ENCODE data around the gene MYEOV.

The MYEOV gene

DNA sequence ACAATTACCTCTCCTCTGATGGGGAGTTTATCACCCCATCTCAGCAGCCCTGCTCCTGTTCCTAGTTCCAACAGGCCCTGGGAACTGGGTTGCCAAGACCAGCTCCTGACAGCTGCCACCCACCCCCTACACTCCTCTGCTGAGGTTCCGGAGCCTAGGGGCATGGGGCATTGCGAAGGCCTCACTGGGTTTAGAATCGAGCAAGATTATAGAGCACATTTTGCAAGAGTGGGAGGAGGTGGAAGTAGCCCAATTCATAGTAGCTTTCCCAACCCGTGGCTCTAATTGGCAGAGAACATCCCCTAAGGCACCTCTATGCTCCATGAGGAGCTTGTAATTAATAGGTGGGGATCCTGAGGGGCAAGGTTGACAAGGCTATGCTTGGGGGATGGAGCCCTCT lies 23.0 kb downstream of the MYEOV start:
- DNase-seq (ENCODE audit: low read depth in 2 of 2): no peak

DNA sequence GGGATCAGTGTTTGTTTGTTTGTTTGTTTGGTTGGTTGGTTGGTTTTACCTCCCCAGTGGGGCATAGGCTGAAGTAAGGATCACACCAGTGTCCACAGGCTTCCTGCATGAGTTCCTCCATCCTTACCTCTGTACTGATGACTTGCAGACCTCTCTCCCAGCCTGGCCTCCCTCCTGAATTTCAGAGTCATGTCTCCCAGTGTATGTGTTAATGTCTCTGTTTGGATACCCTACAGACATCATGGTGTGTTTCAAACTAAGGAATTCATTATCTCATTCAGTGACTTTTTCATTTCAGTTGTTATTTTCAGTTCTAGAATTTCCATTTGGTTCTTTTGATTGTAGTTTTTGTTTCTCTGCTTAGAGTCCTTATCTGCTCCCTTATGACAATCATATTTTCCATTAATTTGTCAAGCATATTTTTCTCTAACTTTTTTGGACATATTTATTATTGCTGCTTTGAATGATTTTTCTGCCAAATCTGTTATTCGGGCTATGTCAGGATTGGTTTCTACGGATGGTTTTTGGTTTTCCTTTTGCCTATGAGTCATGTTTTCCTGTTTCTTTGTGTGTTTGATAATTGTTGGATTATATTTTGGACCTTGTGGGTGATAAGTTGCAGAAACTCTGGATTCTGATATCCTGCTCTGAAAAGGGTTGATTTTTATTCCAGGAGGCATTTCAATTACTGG lies 23.6 kb downstream of the MYEOV start:
- DNase-seq (ENCODE audit: low read depth in 2 of 2): no peak

DNA sequence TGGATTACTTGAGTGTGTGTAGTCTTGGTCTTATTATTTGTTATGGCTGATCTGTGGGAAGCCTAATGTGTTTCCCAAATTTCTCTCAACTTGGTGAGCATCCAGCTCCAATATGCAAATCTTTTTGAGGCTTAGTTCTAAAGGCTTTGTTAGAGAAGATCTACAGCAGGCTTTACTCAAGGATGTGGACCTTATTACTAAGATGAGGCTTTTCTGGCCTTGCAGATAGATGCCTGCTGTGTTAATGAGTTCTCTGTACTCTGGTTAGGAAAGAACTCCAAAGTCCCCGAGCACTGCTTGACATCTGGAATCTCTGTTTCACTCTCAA lies 24.1 kb downstream of the MYEOV start:
- DNase-seq (ENCODE audit: low read depth in 2 of 2): no peak

DNA sequence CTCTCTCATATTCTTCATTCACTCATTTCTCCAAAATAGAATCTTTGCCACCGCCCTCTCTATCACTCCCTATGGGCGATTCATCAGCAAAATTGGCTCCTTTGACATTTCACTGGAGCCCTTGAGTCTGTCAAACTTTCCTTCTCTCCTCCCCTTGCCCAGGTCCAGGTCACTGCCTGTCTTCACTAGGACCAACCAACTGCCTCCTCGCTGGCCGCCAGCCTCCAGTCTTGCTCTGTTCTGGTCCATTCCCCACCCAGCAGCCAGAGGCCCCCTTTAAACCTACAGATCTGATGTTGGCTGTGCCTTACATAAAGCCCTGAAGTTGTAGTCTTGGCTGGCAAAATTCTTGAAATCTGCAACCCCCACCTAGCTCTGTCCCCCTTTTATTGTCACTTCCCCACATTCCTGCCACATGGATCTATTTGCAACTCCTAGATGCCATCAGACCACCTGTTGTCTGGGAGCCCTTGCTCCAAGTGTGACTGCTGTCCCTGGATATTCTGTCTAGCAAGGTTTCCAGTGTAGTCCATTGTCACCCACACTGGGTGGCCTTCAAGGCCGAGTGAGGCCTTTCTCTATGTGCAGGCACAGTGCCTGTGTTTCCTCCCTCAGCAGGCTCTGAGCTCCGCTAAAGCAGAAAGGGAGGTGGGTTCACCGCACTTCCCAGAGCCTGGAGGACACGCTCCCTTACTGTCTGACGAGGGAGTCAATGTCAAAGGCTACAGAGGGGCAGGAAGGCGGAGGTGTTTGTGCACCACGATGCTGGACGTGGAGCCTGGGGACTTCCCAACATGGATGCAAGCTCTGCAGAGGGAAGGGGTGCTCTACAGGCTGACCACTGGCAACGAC lies 25.5 kb downstream of the MYEOV start:
- no peak for DNase-seq (ENCODE audit: low read depth in 2 of 2)

DNA sequence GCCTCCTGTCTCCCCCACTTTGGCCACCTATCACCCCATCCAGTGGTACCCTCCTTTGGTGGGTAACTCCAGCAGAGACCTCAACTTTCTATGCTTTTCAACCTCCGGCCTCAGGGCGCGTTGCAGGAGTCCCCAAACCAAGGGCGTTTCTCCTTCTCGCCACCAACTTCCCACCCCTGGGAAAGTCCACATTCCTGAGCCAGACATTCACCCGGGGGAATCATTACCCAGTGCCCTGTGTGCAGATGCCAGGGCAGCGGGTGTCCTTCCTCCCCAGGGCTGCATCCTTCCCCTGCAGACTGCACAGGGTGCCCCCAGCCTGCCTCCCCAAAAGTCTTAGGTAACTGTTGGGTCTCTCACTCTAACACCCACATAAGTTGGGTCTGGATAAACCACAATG lies 26.4 kb downstream of the MYEOV start:
- DNase-seq (ENCODE audit: low read depth in 2 of 2): no peak

DNA sequence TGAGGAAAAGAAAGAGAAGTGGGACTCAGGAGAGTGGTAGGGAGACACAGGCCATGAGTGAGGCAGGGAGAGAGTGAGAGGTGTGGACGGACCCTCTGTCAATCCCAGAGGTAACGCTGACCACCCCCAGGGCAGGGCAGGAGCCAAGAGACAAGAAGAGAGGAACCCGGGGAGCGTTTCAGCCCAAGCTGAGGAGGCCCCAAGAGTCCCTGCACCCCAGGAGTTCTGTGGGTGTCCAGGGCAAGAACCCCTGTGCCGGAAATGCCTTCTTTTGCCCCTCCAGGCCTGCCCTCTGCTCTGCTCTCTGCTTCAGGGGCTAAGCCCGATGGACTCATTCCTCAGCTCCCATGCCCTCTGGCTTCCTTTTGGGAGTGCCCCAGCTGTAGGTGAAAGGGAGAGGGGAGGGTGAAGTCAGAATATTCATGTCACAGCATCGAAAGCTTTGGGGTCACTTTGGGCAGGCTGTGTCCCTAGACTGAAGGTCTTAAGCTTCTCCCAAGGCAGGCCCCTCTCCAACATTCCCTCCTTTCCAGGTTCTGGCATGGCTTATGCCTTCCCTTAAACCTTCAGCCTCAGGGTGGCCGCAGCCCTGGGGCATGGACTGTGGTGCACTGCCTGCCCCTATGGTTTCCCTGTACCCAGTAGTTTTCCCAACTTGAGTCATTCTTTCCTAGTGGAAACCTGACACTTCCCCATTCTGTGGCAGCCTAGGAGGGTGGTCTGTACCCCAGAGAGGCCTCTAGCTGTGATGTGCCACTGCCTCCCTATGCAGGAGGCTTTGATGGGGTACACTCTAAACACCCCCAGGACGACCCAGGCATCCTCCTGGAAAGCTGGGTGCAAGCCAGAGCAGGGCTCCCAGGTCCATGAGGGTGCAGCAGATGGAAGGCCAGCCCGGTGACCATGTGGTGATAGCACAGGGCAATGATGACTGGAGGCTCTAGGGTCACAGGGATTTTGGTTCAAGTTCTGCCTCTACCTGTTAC lies 27.1 kb downstream of the MYEOV start:
- DNase-seq (ENCODE audit: low read depth in 2 of 2): no peak

DNA sequence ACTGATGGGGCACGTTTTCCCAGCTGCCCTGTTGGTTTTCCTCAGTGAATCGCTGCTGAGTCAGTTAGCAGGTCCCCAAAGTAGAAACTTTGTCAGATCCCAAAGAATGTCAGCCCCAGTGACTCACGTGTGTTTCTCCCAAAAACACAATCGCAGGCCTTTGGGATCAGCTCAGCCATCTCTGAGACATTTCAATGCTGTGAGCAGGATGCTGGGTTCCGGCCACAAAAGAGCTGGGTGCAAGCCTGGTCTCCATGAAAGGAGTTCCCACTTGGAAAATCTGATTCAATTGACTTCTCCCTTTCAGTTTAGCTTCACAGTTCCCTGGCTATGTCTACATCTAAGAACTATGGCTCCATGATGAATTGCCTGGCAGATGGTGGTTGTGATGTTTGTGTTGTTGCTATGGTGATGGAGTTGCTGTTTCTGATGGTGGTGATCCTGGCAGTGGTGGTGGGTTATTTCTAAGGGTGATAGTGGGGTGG lies 28.0 kb downstream of the MYEOV start:
- DNase-seq (ENCODE audit: low read depth in 2 of 2): no peak

DNA sequence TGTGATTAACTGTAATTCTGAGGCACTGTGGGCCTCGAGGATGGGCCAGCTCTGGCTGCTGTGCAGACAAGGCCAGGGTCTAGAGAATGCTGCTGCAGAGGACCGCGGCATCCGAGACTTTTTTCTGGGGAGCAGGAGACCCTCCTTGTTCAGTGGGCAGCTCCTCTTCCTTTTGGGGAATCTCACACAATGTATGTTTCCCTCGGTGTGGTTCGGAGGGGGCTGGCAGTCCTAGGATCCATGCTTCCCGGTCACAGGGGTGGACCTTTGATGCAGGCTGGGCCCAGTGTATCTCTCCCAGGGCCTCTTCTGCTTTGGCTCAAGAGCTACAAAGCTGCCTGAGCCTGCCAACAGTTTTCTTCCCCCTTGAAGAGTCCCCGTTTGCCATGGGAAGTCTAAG lies 31.5 kb downstream of the MYEOV start:
- DNase-seq (ENCODE audit: low read depth in 2 of 2): no peak

DNA sequence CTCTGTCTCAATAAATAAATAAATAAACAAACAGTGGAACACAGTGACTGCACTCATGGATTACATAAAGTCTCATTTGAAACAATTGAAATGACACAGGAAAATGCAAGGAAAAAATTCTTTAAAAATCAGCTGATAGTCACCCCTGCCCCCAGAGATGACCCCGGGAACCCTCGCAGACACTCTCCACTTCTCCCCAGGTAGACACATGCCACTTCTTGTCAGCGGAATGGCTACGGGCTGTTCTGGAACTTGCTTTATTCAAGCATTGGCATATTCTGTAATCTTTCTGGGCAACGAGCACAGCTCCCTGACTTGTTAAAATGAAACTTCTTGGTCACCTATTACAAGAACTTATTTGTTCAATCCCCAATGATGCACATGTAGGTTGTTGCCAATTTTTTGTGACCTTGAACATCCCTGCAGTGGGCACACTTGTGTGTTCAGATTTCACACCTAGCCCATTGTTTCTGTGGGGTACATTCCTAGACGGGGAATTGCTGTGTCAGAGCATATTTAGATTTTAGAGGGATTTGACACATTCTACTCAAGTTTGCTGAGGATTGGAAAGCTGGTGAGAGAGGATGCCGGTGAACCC lies 32.8 kb downstream of the MYEOV start:
- no peak for DNase-seq (ENCODE audit: low read depth in 2 of 2)

DNA sequence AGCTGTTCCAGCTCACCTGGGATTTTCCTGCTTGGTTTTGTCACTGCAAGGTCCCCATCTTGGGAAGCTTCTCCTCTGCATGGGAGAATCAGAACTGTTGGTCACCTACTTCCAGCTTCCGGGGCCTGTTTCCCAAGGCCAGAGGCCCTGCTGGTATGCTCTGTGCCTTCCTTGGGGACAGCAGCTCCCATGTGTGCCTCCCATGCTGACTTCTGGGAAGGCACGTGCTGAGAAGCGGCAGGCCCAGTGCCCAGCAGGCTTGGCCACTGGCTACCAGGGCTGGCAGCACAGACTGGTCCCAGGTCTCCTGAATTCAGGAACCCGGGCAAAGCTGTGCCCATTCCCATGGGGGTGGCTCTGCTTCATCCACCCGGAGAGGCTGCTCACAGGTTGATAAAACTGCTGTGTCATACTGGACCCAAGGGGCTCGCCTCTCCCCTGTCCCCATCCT lies 33.8 kb downstream of the MYEOV start:
- DNase-seq (ENCODE audit: low read depth in 2 of 2): no peak

DNA sequence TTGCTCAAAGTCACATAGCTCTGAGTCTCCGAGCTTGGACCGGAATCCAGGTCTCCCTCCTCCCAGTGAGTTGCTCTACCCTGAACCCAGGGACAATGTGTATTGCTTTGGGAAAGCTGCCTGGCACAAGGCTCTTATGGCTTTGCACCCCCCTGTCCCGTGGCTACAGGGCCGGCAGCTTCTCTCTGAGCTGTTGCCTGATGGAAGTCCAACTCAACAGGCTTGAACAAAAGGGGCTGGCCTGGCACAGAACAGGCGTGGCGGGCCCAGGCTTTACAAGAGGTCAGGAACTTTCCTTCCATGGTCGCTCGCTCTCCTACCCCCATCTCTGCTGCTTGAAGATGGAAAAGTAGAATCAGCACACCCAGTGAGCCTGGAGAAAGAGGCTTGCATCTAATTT lies 34.3 kb downstream of the MYEOV start:
- DNase-seq (ENCODE audit: low read depth in 2 of 2): no peak

DNA sequence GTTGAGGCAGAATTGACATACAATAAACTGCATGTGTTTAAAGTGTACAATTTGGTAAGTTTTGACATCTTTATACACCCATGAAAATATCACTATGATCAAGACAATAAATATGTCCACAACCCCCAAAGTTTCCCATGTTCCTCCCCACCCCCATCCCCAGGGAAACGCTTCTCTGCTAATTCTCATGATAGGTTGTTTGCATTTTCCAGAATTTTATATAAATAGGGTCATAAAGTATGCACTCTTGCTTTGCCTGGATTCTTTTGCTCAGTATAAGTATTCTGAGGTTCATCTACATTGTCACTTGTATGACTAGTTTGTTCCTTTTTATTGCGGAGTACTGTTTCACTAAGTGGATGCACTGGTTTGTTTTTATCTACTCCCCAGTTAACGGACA lies 35.6 kb downstream of the MYEOV start:
- no peak for DNase-seq (ENCODE audit: low read depth in 2 of 2)

DNA sequence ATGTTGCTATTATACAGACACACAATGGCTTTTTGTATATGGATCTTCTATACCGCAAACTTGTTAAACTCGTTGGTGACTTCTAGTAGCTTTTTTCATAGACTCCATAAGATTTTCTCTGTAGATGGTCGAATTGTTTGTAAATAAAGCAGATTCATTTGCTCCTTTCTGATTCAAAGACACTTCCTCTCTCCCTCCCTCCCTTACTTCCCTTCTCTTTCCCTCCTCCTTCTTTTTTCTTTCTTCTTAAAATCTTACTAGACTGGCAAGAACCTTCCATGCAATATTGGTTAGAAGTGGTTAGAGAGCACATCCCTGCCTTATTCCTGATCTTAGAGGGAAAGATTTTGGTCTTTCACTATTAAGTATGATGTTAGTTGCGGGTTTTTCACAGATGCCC lies 36.4 kb downstream of the MYEOV start:
- no peak for DNase-seq (ENCODE audit: low read depth in 2 of 2)

DNA sequence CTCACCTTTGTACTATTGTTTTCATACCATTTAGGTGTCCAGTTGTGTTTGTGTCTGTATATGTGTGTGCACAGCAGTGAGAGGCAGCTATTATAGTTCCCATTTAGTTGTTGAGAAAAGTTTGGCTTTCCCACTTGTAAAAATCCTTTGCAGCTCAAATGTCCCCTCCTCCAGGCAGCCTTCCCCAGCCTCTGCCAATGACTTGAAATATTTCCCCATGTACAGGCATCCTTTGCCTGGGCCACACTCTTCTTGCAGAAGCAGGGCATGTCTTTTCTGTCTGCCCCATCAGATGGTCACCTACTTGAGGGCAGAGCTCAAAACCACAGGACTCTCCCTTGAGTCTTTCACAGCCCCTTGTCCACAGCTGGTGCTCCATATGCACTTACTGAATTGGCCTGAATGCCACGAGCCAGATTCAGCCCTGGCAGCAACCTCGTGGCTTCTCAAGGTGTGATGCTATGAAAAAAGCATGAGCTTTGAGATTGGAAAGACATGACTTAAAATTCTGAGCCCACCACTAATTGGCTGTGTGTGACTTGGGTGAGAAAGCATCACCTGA lies 39.3 kb downstream of the MYEOV start:
- no peak for DNase-seq (ENCODE audit: low read depth in 2 of 2)

DNA sequence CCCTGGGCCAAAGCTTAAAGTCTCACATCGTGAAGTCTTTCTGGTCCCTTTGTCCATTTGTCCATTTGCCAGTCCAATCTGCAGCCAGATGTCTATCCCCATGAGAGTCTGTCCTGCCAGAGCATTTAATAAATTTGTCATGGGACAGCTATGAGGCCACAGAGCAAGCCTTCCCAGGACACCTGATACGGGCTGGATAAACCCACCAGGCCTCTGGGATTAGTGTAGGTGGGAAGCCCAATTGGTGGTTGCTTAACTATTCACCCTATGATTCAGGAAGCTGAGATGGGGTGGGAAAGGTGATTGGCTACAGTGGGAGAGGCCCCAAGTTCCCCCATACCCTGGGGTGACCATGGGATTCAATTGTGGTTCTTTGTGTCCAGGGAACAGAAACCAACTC lies 39.9 kb downstream of the MYEOV start:
- DNase-seq (ENCODE audit: low read depth in 2 of 2): no peak

DNA sequence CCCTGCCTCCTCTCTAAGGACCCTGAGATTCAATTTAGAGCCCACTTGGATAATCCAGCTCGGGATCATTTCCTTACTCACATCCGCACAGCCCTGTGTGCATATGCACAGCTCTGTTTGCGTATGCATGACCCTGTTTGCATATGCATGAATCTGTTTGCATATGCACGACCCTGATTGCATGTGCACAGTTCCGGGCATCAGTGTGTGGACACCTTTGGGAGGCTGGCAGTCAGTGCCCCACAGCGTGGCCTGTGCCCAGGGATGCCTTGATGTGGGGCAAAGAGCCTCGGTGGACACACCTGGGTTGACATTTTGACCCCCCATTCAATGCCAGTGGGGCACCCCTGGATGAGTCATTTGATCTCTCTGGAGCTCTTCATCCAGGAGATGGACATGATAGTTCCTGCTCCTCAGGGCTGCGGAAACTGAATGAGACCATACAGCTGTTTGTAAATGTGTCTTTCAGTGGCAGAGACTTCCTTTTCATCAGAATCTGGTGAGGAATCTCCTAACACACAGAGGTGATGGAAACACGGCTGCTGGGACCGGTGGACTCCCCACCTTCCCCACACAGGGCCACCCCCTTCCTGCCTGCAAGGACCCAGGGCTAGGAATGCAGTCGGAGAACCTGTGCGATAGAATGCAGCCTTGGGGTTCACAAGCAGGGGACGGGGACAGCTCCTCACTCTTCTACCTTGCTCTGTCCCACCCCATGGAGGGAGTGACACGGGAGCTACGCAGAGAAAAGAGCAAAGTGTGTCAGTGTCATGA lies 41.2 kb downstream of the MYEOV start:
- DNase-seq (ENCODE audit: low read depth in 2 of 2): no peak

DNA sequence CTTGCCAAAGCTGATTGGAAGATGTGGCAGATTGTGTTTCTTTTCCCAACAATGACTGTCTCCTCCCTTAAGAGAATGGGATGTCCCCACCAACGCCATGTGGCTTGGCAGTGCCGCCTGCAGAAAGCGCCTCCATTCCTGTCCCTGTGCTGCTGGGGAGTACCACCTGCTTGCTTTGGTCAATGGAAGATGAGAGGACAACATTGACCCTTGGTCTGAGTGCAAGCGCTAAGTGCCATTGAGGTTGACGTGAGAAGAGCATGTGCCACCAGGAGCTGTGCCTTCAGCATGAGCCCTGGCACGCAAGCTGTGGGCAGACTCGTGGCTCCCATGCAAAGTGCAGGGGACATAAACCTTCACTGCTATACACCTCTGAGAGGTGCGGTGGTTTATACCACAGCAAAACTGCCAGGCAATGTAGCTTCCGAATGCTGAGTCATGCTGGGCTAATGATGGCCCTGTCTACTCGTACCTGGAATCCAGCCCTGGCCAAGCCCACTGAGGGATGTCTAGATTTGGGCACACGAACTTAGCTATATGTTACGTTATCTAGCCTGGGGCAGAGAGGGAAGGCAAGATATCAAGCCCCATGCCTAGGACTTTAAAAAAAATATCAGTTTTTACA lies 41.9 kb downstream of the MYEOV start:
- no peak for DNase-seq (ENCODE audit: low read depth in 2 of 2)

DNA sequence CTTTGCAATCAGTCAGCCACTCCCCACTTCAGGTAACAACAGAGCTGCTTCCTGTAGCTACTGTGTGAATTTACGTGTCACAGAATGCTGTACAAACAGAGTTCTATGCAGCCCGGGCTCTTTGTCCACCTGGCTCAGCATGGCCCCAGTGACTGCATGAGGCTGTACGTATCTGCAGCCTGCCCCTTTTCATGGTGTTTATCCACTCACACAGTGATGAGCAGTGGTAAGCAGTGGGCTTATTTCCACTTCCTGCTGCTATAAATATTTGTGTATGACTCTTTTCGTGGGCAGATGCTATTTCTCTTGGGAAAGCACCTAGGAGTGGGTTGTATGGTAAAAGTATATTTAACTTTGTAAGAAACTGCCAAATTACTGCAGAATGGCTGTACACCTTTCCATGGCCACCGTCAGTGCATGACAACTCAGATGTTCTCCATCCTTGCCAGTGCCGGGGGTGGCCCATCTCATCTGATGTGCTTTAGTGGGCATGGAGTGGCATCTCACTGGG lies 43.3 kb downstream of the MYEOV start:
- DNase-seq (ENCODE audit: low read depth in 2 of 2): peak; percentile 42 to 45

DNA sequence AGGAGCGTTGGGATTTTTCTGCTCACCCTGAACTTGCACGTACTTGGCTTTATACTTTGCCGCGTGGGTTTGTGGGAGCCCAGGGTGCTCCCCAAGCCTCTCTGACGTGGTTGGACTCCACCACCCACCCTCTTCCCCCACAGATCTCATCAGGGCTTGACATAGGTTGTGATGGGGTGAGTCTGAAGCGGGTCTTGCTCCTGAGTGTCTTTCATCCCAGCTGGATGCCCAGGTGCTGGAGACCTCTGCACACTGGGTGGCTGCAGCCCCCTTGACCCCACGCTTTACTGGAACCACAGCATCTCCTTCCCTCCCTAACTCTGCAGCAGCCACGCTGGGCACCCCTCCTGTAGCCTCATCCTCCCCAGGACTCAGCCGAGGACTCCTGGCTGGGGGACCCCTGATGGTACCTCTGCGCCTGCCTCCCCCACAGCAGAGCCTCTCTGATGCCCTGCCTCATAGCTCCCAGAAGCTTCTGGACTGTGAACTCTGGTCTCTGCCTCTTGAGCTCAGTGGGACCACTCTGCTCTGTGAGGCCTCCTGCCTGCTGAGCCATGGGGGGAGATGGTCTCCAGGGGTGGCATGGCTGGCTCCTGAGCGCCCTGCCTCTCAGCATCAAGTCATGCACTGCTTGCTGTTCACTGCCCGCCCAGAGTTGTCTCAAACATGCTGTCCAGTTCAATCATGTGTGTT lies 45.2 kb downstream of the MYEOV start:
- no peak for DNase-seq (ENCODE audit: low read depth in 2 of 2)

Measured in stimulated activated CD8-positive, alpha-beta memory T cell treated with anti-CD3 and anti-CD28 coated beads, Interleukin-7, amount 100 ng/mL, for 4 hours (primary cell).